Measurements from ENCODE around the gene MEG3. TPM values are rescaled to one million over a fixed set of nuclear protein-coding genes. Genes with fewer than 3 reads are reported as not detected.

MEG3 gene
- total and polyA plus RNA-seq, 9 of the 15 experiments (the other 6 are each of a cell fraction or from before 2014, with no cell fraction given) = 0.10 to 5.3 (median 1.0) TPM; not detected in 1

DNA sequence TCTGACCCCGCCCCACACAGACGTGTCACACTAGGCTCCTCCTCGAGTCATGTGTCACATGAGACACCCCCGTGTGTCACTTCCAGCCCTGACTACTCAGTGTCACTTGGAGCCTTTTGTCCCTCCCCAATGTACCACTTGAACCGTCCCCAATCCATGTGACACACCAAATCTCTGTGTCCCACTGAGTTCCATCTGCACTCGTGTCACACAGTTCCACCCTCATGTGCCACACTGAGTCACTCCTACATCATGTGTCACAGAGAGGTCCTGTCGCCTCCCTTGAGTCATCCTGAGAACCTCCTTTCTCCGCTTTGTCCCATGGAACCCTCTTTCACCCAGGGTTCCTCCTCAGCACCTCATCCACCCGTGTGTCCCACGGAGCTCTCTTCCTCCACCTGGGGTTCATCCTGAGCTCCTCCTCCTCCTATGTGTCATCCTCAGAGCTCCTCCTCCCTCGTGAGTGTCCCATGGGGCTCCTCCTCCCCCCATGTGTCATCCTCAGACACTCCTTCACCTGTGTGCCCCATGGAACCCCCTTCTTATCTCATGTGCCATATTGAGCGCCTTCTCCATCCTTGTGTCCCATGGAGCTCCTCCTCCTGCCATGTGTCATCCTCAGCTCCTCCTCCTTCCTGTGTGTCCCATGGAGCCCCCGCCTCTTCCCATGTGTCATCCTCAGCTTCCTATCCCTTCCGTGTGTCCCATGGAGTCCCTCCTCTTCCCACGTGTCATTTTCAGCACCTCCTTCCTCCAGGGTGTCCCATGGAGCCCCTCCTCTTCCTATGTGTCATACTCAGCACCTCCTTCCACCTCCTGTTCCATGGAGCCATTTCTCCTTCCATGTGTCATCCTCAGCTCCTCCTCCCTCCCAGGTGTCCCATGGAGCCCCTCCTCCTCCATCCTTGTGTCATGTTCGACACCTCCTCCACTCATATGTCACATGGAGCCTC lies 45.6 kb downstream of the MEG3 start (continued):
- TF ChIP-seq YY1 (IDR thresholded peaks at IDR 0.05; ENCODE audit: borderline replicate concordance in 1 of 3, control insufficient read depth in 1 of 3, extremely low read depth in 1 of 3, insufficient read depth in 3 of 3, insufficient read length in 1 of 3, insufficient replicate concordance in 2 of 3, low read depth in 1 of 3, low read length in 2 of 3) (no peak), ZBTB43 (CRISPR knock-in tag; IDR thresholded peaks at IDR 0.05) (no peak), NFIC (IDR thresholded peaks at IDR 0.05) (peak; percentile 39; the same call in 1 of the 2 replicates), DPF2 (IDR thresholded peaks at IDR 0.05) (peak; percentile 70), RREB1 (CRISPR knock-in tag; IDR thresholded peaks at IDR 0.05) (0 out of 2 replicates have a peak, but pooled peaks have one; percentile 63), GATAD2B (IDR thresholded peaks at IDR 0.05; ENCODE audit: borderline replicate concordance) (no peak), KLF16 (IDR thresholded peaks at IDR 0.05) (no peak), TFAP4 (CRISPR knock-in tag; IDR thresholded peaks at IDR 0.05; ENCODE audit: borderline replicate concordance) (peak; percentile 77; the same call in 1 of the 2 replicates), MTA2 (IDR thresholded peaks at IDR 0.05; ENCODE audit: low read depth) (peak; percentile 74), ZNF175 (CRISPR knock-in tag; IDR thresholded peaks at IDR 0.05; ENCODE audit: low read depth) (no peak), BACH1 (tag; IDR thresholded peaks at IDR 0.05) (no peak), ZNF121 (CRISPR knock-in tag; conservative IDR thresholded peaks at IDR 0.05) (no peak)
- TF ChIP-seq, protein P1, sequence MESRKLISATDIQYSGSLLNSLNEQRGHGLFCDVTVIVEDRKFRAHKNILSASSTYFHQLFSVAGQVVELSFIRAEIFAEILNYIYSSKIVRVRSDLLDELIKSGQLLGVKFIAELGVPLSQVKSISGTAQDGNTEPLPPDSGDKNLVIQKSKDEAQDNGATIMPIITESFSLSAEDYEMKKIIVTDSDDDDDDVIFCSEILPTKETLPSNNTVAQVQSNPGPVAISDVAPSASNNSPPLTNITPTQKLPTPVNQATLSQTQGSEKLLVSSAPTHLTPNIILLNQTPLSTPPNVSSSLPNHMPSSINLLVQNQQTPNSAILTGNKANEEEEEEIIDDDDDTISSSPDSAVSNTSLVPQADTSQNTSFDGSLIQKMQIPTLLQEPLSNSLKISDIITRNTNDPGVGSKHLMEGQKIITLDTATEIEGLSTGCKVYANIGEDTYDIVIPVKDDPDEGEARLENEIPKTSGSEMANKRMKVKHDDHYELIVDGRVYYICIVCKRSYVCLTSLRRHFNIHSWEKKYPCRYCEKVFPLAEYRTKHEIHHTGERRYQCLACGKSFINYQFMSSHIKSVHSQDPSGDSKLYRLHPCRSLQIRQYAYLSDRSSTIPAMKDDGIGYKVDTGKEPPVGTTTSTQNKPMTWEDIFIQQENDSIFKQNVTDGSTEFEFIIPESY (CRISPR knock-in tag; IDR thresholded peaks at IDR 0.05) = peak; percentile 19; the same call in 1 of the 2 replicates

Measured in K562 (cell line).